ENCODE results near the gene ZNF408.
A peak's percentile ranks its signal among the peaks of the same experiment; 100 is the strongest.

Gene ZNF408

GRCh38 chr11:46700241-46701077 is at the start of gene ZNF408, which contains the start of gene ARHGAP1:
Gene ZNF408, plus strand, starts transcription at chr11:46701031. Its CDS starts 17 bp downstream, at chr11:46701048.
Gene ARHGAP1, minus strand, starts transcription at chr11:46700619. Its CDS starts 4,512 bp downstream, at chr11:46696107.
- Mint-ChIP-seq H3K4me1 (ENCODE audit: low read depth) (peaks cover 32% of the 10 kb centered on the region), H3K27me3 (ENCODE audit: low read depth) (no peaks in the 10 kb centered on the region), H3K9me3 (no peaks in the 10 kb centered on the region), H3K36me3 (ENCODE audit: low read depth) (peaks cover 29% of the 10 kb centered on the region), H3K27ac (peak within 1 kb of the TSS; percentile 94), H3K4me3 (peak within 1 kb of the TSS; percentile 98)

GRCh38 chr11:46655631-46656030 is 45.2 kb upstream of the ZNF408 start:
- H3K27me3 Mint-ChIP-seq (ENCODE audit: low read depth) = no peaks in the 10 kb centered on the region
- peaks cover 2% of the 10 kb centered on the region for H3K4me1 Mint-ChIP-seq (ENCODE audit: low read depth)
- peaks cover 42% of the 10 kb centered on the region for H3K36me3 Mint-ChIP-seq (ENCODE audit: low read depth)
- H3K4me3 Mint-ChIP-seq = no peak overlapping the region
- no peaks in the 10 kb centered on the region for H3K9me3 Mint-ChIP-seq
- H3K27ac Mint-ChIP-seq = no peak overlapping the region

GRCh38 chr11:46657186-46657585 is 43.6 kb upstream of the ZNF408 start:
- peaks cover 35% of the 10 kb centered on the region for H3K36me3 Mint-ChIP-seq (ENCODE audit: low read depth)
- H3K9me3 Mint-ChIP-seq = no peaks in the 10 kb centered on the region
- H3K27ac Mint-ChIP-seq = no peak overlapping the region

GRCh38 chr11:46658259-46658658 is 42.6 kb upstream of the ZNF408 start:
- Mint-ChIP-seq H3K36me3 (ENCODE audit: low read depth) (peaks cover 37% of the 10 kb centered on the region), H3K9me3 (no peaks in the 10 kb centered on the region), H3K27me3 (ENCODE audit: low read depth) (no peaks in the 10 kb centered on the region), H3K4me3 (no peak overlapping the region), H3K27ac (no peak overlapping the region), H3K4me1 (ENCODE audit: low read depth) (peaks cover 2% of the 10 kb centered on the region)

More at GRCh38 chr11:46657186-46657585, 43.6 kb upstream of the ZNF408 start:
- Mint-ChIP-seq H3K4me3 (no peak overlapping the region), H3K4me1 (ENCODE audit: low read depth) (peaks cover 2% of the 10 kb centered on the region), H3K27me3 (ENCODE audit: low read depth) (no peaks in the 10 kb centered on the region)

GRCh38 chr11:46659908-46660307 is 40.9 kb upstream of the ZNF408 start:
- H3K4me3 Mint-ChIP-seq = no peak overlapping the region
- H3K27ac Mint-ChIP-seq = no peak overlapping the region
- H3K27me3 Mint-ChIP-seq (ENCODE audit: low read depth) = no peaks in the 10 kb centered on the region
- H3K9me3 Mint-ChIP-seq = no peaks in the 10 kb centered on the region
- H3K4me1 Mint-ChIP-seq (ENCODE audit: low read depth) = peaks cover 2% of the 10 kb centered on the region
- peaks cover 43% of the 10 kb centered on the region for H3K36me3 Mint-ChIP-seq (ENCODE audit: low read depth)

- H3K27ac Mint-ChIP-seq = no peak overlapping the region
- no peak overlapping the region for H3K4me3 Mint-ChIP-seq
- H3K27me3 Mint-ChIP-seq (ENCODE audit: low read depth) = no peaks in the 10 kb centered on the region
- no peaks in the 10 kb centered on the region for H3K9me3 Mint-ChIP-seq
- peaks cover 2% of the 10 kb centered on the region for H3K4me1 Mint-ChIP-seq (ENCODE audit: low read depth)
- peaks cover 42% of the 10 kb centered on the region for H3K36me3 Mint-ChIP-seq (ENCODE audit: low read depth)
Observed at GRCh38 chr11:46661836-46662235, 39.0 kb upstream of the ZNF408 start.

GRCh38 chr11:46662366-46662765 is 38.5 kb upstream of the ZNF408 start:
- Mint-ChIP-seq H3K27ac (peak overlapping the region; percentile 9), H3K27me3 (ENCODE audit: low read depth) (no peaks in the 10 kb centered on the region), H3K4me3 (no peak overlapping the region), H3K4me1 (ENCODE audit: low read depth) (peaks cover 2% of the 10 kb centered on the region), H3K9me3 (no peaks in the 10 kb centered on the region), H3K36me3 (ENCODE audit: low read depth) (peaks cover 42% of the 10 kb centered on the region)

- Mint-ChIP-seq H3K36me3 (ENCODE audit: low read depth) (peaks cover 36% of the 10 kb centered on the region), H3K4me1 (ENCODE audit: low read depth) (peaks cover 2% of the 10 kb centered on the region), H3K27ac (no peak overlapping the region), H3K27me3 (ENCODE audit: low read depth) (no peaks in the 10 kb centered on the region), H3K9me3 (no peaks in the 10 kb centered on the region), H3K4me3 (no peak overlapping the region)
Observed at GRCh38 chr11:46663277-46663940, 37.4 kb upstream of the ZNF408 start.

GRCh38 chr11:46664612-46665011 is 36.2 kb upstream of the ZNF408 start:
- Mint-ChIP-seq H3K9me3 (no peaks in the 10 kb centered on the region), H3K36me3 (ENCODE audit: low read depth) (peaks cover 41% of the 10 kb centered on the region), H3K4me3 (no peak overlapping the region), H3K27ac (no peak overlapping the region), H3K27me3 (ENCODE audit: low read depth) (no peaks in the 10 kb centered on the region), H3K4me1 (ENCODE audit: low read depth) (peaks cover 7% of the 10 kb centered on the region)

- H3K9me3 Mint-ChIP-seq = no peaks in the 10 kb centered on the region
- peaks cover 36% of the 10 kb centered on the region for H3K36me3 Mint-ChIP-seq (ENCODE audit: low read depth)
Observed at GRCh38 chr11:46665356-46665755, 35.5 kb upstream of the ZNF408 start.

GRCh38 chr11:46666516-46666915 is 34.3 kb upstream of the ZNF408 start:
- peaks cover 17% of the 10 kb centered on the region for H3K4me1 Mint-ChIP-seq (ENCODE audit: low read depth)
- peaks cover 39% of the 10 kb centered on the region for H3K36me3 Mint-ChIP-seq (ENCODE audit: low read depth)
- no peak overlapping the region for H3K4me3 Mint-ChIP-seq
- no peak overlapping the region for H3K27ac Mint-ChIP-seq
- H3K9me3 Mint-ChIP-seq = no peaks in the 10 kb centered on the region
- no peaks in the 10 kb centered on the region for H3K27me3 Mint-ChIP-seq (ENCODE audit: low read depth)

More at GRCh38 chr11:46665356-46665755, 35.5 kb upstream of the ZNF408 start:
- H3K4me3 Mint-ChIP-seq = no peak overlapping the region
- peaks cover 7% of the 10 kb centered on the region for H3K4me1 Mint-ChIP-seq (ENCODE audit: low read depth)
- no peaks in the 10 kb centered on the region for H3K27me3 Mint-ChIP-seq (ENCODE audit: low read depth)
- no peak overlapping the region for H3K27ac Mint-ChIP-seq

GRCh38 chr11:46667043-46667481 is 33.8 kb upstream of the ZNF408 start:
- Mint-ChIP-seq H3K27ac (no peak overlapping the region), H3K4me3 (no peak overlapping the region), H3K4me1 (ENCODE audit: low read depth) (peaks cover 23% of the 10 kb centered on the region), H3K27me3 (ENCODE audit: low read depth) (no peaks in the 10 kb centered on the region), H3K9me3 (no peaks in the 10 kb centered on the region), H3K36me3 (ENCODE audit: low read depth) (peaks cover 43% of the 10 kb centered on the region)

- Mint-ChIP-seq H3K9me3 (no peaks in the 10 kb centered on the region), H3K27me3 (ENCODE audit: low read depth) (no peaks in the 10 kb centered on the region)
Observed at GRCh38 chr11:46668480-46669085, 32.2 kb upstream of the ZNF408 start.

GRCh38 chr11:46669711-46670139 is 31.1 kb upstream of the ZNF408 start:
- no peak overlapping the region for H3K4me3 Mint-ChIP-seq
- no peaks in the 10 kb centered on the region for H3K27me3 Mint-ChIP-seq (ENCODE audit: low read depth)
- H3K4me1 Mint-ChIP-seq (ENCODE audit: low read depth) = peaks cover 40% of the 10 kb centered on the region
- no peaks in the 10 kb centered on the region for H3K9me3 Mint-ChIP-seq
- H3K36me3 Mint-ChIP-seq (ENCODE audit: low read depth) = peaks cover 48% of the 10 kb centered on the region
- peak overlapping the region; percentile 66 for H3K27ac Mint-ChIP-seq

More at GRCh38 chr11:46668480-46669085, 32.2 kb upstream of the ZNF408 start:
- Mint-ChIP-seq H3K4me3 (no peak overlapping the region), H3K27ac (peak overlapping the region; percentile 36), H3K4me1 (ENCODE audit: low read depth) (peaks cover 34% of the 10 kb centered on the region), H3K36me3 (ENCODE audit: low read depth) (peaks cover 47% of the 10 kb centered on the region)

Data from T-helper 1 cell treated with Interleukin-12 subunit alpha and Interleukin-12 subunit beta and Interleukin-4 antibody, amounts not matched to agents 30 μg/mL and 1 μg/mL, for 36 hours (primary cell).